Measurements from ENCODE around the gene XYLT1.
"Not testable (repeated sequence)": the region's sequence is repeated elsewhere in the genome, so short reads cannot be mapped to it uniquely, and the experiment has no call there.

XYLT1 gene

GRCh38 chr16:17511340-17511739 lies 40.6 kb upstream of the XYLT1 start:
- TF ChIP-seq CTCF (IDR thresholded peaks at IDR 0.05; ENCODE audit: borderline replicate concordance, insufficient read depth, low read depth, low read length), result no peak
- no peak overlapping the region for H3K4me3 ChIP-seq (ENCODE audit: low read depth, low read length)

GRCh38 chr16:17510567-17510966 lies 39.8 kb upstream of the XYLT1 start:
- TF ChIP-seq CTCF (IDR thresholded peaks at IDR 0.05; ENCODE audit: borderline replicate concordance, insufficient read depth, low read depth, low read length), result no peak
- no peak overlapping the region for H3K4me3 ChIP-seq (ENCODE audit: low read depth, low read length)

GRCh38 chr16:17509194-17509593 lies 38.4 kb upstream of the XYLT1 start:
- no peak for TF ChIP-seq CTCF (IDR thresholded peaks at IDR 0.05; ENCODE audit: borderline replicate concordance, insufficient read depth, low read depth, low read length)
- no peak overlapping the region for H3K4me3 ChIP-seq (ENCODE audit: low read depth, low read length)

GRCh38 chr16:17508303-17508702 lies 37.5 kb upstream of the XYLT1 start:
- no peak overlapping the region for H3K4me3 ChIP-seq (ENCODE audit: low read depth, low read length)
- no peak for TF ChIP-seq CTCF (IDR thresholded peaks at IDR 0.05; ENCODE audit: borderline replicate concordance, insufficient read depth, low read depth, low read length)

- not testable (repeated sequence) for H3K4me3 ChIP-seq (ENCODE audit: low read depth, low read length)
Observed at GRCh38 chr16:17507516-17507915, 36.8 kb upstream of the XYLT1 start.

GRCh38 chr16:17505828-17506227 lies 35.1 kb upstream of the XYLT1 start:
- not testable (repeated sequence) for H3K4me3 ChIP-seq (ENCODE audit: low read depth, low read length)

GRCh38 chr16:17504050-17504449 lies 33.3 kb upstream of the XYLT1 start:
- no peak for TF ChIP-seq CTCF (IDR thresholded peaks at IDR 0.05; ENCODE audit: borderline replicate concordance, insufficient read depth, low read depth, low read length)
- no peak overlapping the region for H3K4me3 ChIP-seq (ENCODE audit: low read depth, low read length)

- H3K4me3 ChIP-seq (ENCODE audit: low read depth, low read length), result no peak overlapping the region
- no peak for TF ChIP-seq CTCF (IDR thresholded peaks at IDR 0.05; ENCODE audit: borderline replicate concordance, insufficient read depth, low read depth, low read length)
Observed at GRCh38 chr16:17503331-17503730, 32.6 kb upstream of the XYLT1 start.

All from GM12875 (cell line).